Inflammatory macrophage treated with lipopolysaccharide for 1 hour (primary cell): ENCODE results near the gene TRIM17.

Experiments
- DNase-seq, 2 donors: peaks; one replicate each; pipeline ENCODE4 v3.0.0-alpha.2; 2020 to 2022

Gene TRIM17

GRCh38 chr1:228366062-228366865, 50.4 kb downstream of the TRIM17 start:
- no peak for DNase-seq

- DNase-seq, result no peak
These were observed 51.2 kb downstream of the TRIM17 start for GRCh38 chr1:228365271-228366061.

- no peak for DNase-seq
These were observed 51.9 kb downstream of the TRIM17 start for GRCh38 chr1:228364706-228365213.

- DNase-seq, result no peak
These were observed 52.5 kb downstream of the TRIM17 start for GRCh38 chr1:228364068-228364705.

GRCh38 chr1:228363686-228364067, 53.0 kb downstream of the TRIM17 start:
- DNase-seq, result no peak

GRCh38 chr1:228362884-228363450, 53.7 kb downstream of the TRIM17 start:
- no peak for DNase-seq

- DNase-seq, result no peak
These were observed 54.3 kb downstream of the TRIM17 start for GRCh38 chr1:228362141-228362883.

- no peak for DNase-seq
These were observed 55.1 kb downstream of the TRIM17 start for GRCh38 chr1:228361314-228362140.

- no peak for DNase-seq
These were observed 55.9 kb downstream of the TRIM17 start for GRCh38 chr1:228360533-228361313.

- no peak for DNase-seq
These were observed 56.8 kb downstream of the TRIM17 start for GRCh38 chr1:228359613-228360532.

- no peak for DNase-seq
These were observed 57.7 kb downstream of the TRIM17 start for GRCh38 chr1:228358764-228359612.

- DNase-seq, result no peak
These were observed 58.5 kb downstream of the TRIM17 start for GRCh38 chr1:228358039-228358763.
